Measurements from ENCODE around the gene S1PR5.

DNA sequence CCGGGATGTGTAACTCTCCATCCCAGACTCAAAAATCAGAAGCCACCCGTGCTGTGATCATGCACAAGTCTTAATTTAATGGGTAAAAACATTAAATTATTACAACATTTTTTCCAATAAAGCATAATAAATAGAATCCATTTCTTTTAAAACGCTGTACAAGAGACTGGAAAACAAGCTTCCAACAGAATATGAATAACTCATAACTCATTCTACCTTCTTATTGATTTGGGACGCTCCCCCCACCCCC is 49.1 kb upstream of the S1PR5 start:
- TF ChIP-seq, protein P1, sequence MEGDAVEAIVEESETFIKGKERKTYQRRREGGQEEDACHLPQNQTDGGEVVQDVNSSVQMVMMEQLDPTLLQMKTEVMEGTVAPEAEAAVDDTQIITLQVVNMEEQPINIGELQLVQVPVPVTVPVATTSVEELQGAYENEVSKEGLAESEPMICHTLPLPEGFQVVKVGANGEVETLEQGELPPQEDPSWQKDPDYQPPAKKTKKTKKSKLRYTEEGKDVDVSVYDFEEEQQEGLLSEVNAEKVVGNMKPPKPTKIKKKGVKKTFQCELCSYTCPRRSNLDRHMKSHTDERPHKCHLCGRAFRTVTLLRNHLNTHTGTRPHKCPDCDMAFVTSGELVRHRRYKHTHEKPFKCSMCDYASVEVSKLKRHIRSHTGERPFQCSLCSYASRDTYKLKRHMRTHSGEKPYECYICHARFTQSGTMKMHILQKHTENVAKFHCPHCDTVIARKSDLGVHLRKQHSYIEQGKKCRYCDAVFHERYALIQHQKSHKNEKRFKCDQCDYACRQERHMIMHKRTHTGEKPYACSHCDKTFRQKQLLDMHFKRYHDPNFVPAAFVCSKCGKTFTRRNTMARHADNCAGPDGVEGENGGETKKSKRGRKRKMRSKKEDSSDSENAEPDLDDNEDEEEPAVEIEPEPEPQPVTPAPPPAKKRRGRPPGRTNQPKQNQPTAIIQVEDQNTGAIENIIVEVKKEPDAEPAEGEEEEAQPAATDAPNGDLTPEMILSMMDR (IDR thresholded peaks at IDR 0.05), result no peak
- TF ChIP-seq POLR2A (IDR thresholded peaks at IDR 0.05), result no peak
